IMR-90 (cell line): ENCODE measurements around the gene HTR3A.

Experiments
- CEBPB ChIP-seq: IDR thresholded peaks from 2 replicates; pipeline ENCODE4 v1.6.1; 2012; ENCODE audit warnings: low read depth, low read length, improper control_type of control experiment
- CHD1 ChIP-seq: IDR thresholded peaks from 2 replicates; pipeline ENCODE4 v1.6.1; 2012; ENCODE audit warnings: low read depth, low read length, improper control_type of control experiment
- CTCF ChIP-seq: conservative IDR thresholded peaks from 2 replicates; pipeline ENCODE4 v1.5.1; 2012; ENCODE audit warnings: mild to moderate bottlenecking, low read depth, low read length, improper control_type of control experiment
- ELK1 ChIP-seq: fragments of 150-350 bp; IDR thresholded peaks from 2 replicates; pipeline ENCODE4 v1.6.1; 2016; ENCODE audit warnings: low read depth, mild to moderate bottlenecking, low read length, moderate library complexity, borderline replicate concordance
- FOS ChIP-seq: fragments of 150-350 bp; IDR thresholded peaks from 2 replicates; pipeline ENCODE4 v1.6.1; 2016; ENCODE audit warnings: low read depth, low read length
- MAFK ChIP-seq: IDR thresholded peaks from 2 replicates; pipeline ENCODE4 v1.6.1; 2012; ENCODE audit warnings: low read depth, low read length, improper control_type of control experiment
- NFE2L2 ChIP-seq: fragments of 150-350 bp; IDR thresholded peaks from 2 replicates; pipeline ENCODE4 v1.6.1; 2016; ENCODE audit warnings: low read depth, mild to moderate bottlenecking, low read length
- POLR2A ChIP-seq: IDR thresholded peaks from 2 replicates; pipeline ENCODE4 v1.6.1; 2012; ENCODE audit warnings: mild to moderate bottlenecking, low read depth, low read length
- RAD21 ChIP-seq: IDR thresholded peaks from 2 replicates; pipeline ENCODE4 v1.6.1; 2012; ENCODE audit warnings: low read length, improper control_type of control experiment
- RCOR1 ChIP-seq: IDR thresholded peaks from 2 replicates; pipeline ENCODE4 v1.6.1; 2012; ENCODE audit warnings: mild to moderate bottlenecking, low read length, improper control_type of control experiment; ENCODE audit not compliant: insufficient replicate concordance
- RFX5 ChIP-seq: IDR thresholded peaks from 2 replicates; pipeline ENCODE4 v1.8.0; 2012; ENCODE audit warnings: low read depth, mild to moderate bottlenecking, low read length, moderate library complexity
- SMC3 ChIP-seq: fragments of 150-350 bp; IDR thresholded peaks from 2 replicates; pipeline ENCODE4 v1.6.1; 2016; ENCODE audit warnings: low read depth, mild to moderate bottlenecking, antibody characterized with exemption, low read length, moderate library complexity
- USF2 ChIP-seq: fragments of 150-350 bp; IDR thresholded peaks from 2 replicates; pipeline ENCODE4 v1.6.1; 2017; ENCODE audit warnings: mild to moderate bottlenecking, antibody characterized with exemption, low read length, low read depth

- TF ChIP-seq CTCF, result no peak
- TF ChIP-seq RCOR1, result no peak
- TF ChIP-seq CEBPB, result no peak
- no peak for TF ChIP-seq POLR2A
- TF ChIP-seq NFE2L2, result no peak
- TF ChIP-seq ELK1, result no peak
- no peak for TF ChIP-seq RFX5
- TF ChIP-seq SMC3, result no peak
- no peak for TF ChIP-seq CHD1
- no peak for TF ChIP-seq FOS
- TF ChIP-seq USF2, result no peak
- no peak for TF ChIP-seq MAFK
- TF ChIP-seq RAD21, result no peak
Measured at GRCh38 chr11:114015117-114015516, 40.2 kb downstream of the HTR3A start.
